HepG2 (cell line): ENCODE data around the gene CPLX1. TPM values are rescaled to one million over a fixed set of nuclear protein-coding genes. Genes with fewer than 3 reads are reported as not detected.
A peak's percentile ranks its signal among the peaks of the same experiment; 100 is the strongest.

Experiments
- ATAC-seq: fragments of 200-7000 bp; cut with Tn5 transposase; 3 replicates; pipeline ENCODE4 v1.9.1; 2020; ENCODE audit warnings: mild to moderate bottlenecking, moderate library complexity
- BruUV-seq: library from RNA; stranded (reverse); fragments of 400-500 nt; replicated peaks from 2 replicates; lab custom pipeline; 2021; lab: Mats Ljungman, UMichigan
- CTCF ChIA-PET: fragments of 300-600 bp; formaldehyde crosslinking; extraction: SDS; loops from one replicate; lab custom pipeline; 2021; ENCODE audit warnings: low total read pairs, inconsistent platforms, low intra/inter-chr PET ratio; lab: Yijun Ruan, JAX
- POLR2A ChIA-PET: fragments of 350-600 bp; sonication (Branson Sonifier 250); formaldehyde crosslinking; loops from one replicate; lab custom pipeline; 2020; ENCODE audit warnings: antibody characterized with exemption, inconsistent platforms; lab: Yijun Ruan, JAX
- DNase-seq: peaks from one replicate; pipeline ENCODE4 v3.0.0-alpha.2; 2015; ENCODE audit warnings: low spot score
- FAIRE-seq: peaks from 3 replicates; lab custom pipeline; 2011; peaks lifted over from hg19 to GRCh38; lab: Jason Lieb, UNC
- H2AFZ ChIP-seq: one replicate; pipeline ENCODE4 v1.6.1; 2011; ENCODE audit warnings: low read length, inconsistent platforms
- H3K27ac ChIP-seq: fragments of 300-600 bp; 3 replicates; pipeline ENCODE4 v1.8.0; 2011; ENCODE audit warnings: mixed run types, mild to moderate bottlenecking, mixed read lengths, low read length, inconsistent platforms; ENCODE audit not compliant: insufficient read depth; ENCODE audit errors: extremely low read length
- H3K27me3 ChIP-seq, 2 experiments: fragments of 200-600 bp in 1 of 2; 2 replicates in 1 of 2; 3 replicates in 1 of 2; pipeline versions ENCODE4 v1.6.0 to v1.8.0; 2011; ENCODE audit warnings: low read length in 2 of 2, mild to moderate bottlenecking in 2 of 2, moderate library complexity in 2 of 2, inconsistent platforms in 1 of 2; ENCODE audit not compliant: insufficient read depth in 2 of 2, control insufficient read depth in 1 of 2
- H3K36me3 ChIP-seq, 2 experiments: fragments of 200-600 bp in 1 of 2; replicated peaks in 1 of 2; 2 replicates in 1 of 2; 3 replicates in 1 of 2; pipeline versions ENCODE4 v1.5.1 to v1.8.0; 2011; ENCODE audit warnings: low read length in 2 of 2, inconsistent platforms in 1 of 2; ENCODE audit not compliant: insufficient read depth in 2 of 2, control insufficient read depth in 1 of 2
- H3K4me1 ChIP-seq: 2 replicates; pipeline ENCODE4 v1.5.1; 2012; ENCODE audit warnings: low read length, inconsistent platforms; ENCODE audit not compliant: insufficient read depth
- H3K4me2 ChIP-seq: 2 replicates; pipeline ENCODE4 v1.6.0; 2011; ENCODE audit warnings: low read depth, low read length, inconsistent platforms
- H3K4me3 ChIP-seq, 3 experiments: fragments of 200-600 bp in 1 of 3; sonication (generic), shearing (Covaris generic) in 1 of 3; replicated peaks in 1 of 3; 2 replicates each; pipeline ENCODE4 v1.5.1; 2011 to 2016; ENCODE audit warnings: low read length in 3 of 3, inconsistent platforms in 2 of 3, low read depth in 2 of 3, mild to moderate bottlenecking in 2 of 3, control low read depth in 1 of 3, mixed read lengths in 1 of 3; ENCODE audit not compliant: insufficient read depth in 1 of 3
- H3K79me2 ChIP-seq: one replicate; pipeline ENCODE4 v1.6.1; 2011; ENCODE audit warnings: low read length, inconsistent platforms; ENCODE audit not compliant: insufficient read depth
- H3K9ac ChIP-seq: 2 replicates; pipeline ENCODE4 v1.6.0; 2011; ENCODE audit warnings: mild to moderate bottlenecking, low read depth, low read length, inconsistent platforms; ENCODE audit not compliant: insufficient read depth
- H3K9me3 ChIP-seq: 2 replicates; pipeline ENCODE4 v1.5.1; 2012; ENCODE audit warnings: mild to moderate bottlenecking, low read length
- H4K20me1 ChIP-seq: 2 replicates; pipeline ENCODE4 v1.6.0; 2011; ENCODE audit warnings: inconsistent platforms, mild to moderate bottlenecking, low read length, moderate library complexity; ENCODE audit not compliant: insufficient read depth
- CBFB ChIP-seq: sonication (generic); formaldehyde crosslinking; IDR thresholded peaks from 2 replicates; pipeline ENCODE4 v1.4.0; 2020; ENCODE audit warnings: missing genetic modification reagents
- ESRRA ChIP-seq: sonication (generic); formaldehyde crosslinking; IDR thresholded peaks from 2 replicates; pipeline ENCODE4 v1.5.1; 2020; ENCODE audit warnings: mild to moderate bottlenecking, low read depth, missing genetic modification reagents
- NCOA1 ChIP-seq: sonication (generic); formaldehyde crosslinking; IDR thresholded peaks from 2 replicates; pipeline ENCODE4 v1.9.0; 2021; ENCODE audit warnings: missing genetic modification reagents
- PHF21A ChIP-seq: sonication (generic); formaldehyde crosslinking; IDR thresholded peaks from 2 replicates; pipeline ENCODE4 v1.5.0; 2020; ENCODE audit warnings: mild to moderate bottlenecking, missing genetic modification reagents
- STAG1 ChIP-seq: sonication (generic); formaldehyde crosslinking; IDR thresholded peaks from 2 replicates; pipeline ENCODE4 v1.4.0; 2020; ENCODE audit warnings: missing genetic modification reagents
- TARDBP ChIP-seq: sonication (generic); formaldehyde crosslinking; IDR thresholded peaks from 2 replicates; pipeline ENCODE4 v1.8.0; 2022; ENCODE audit warnings: mild to moderate bottlenecking, missing genetic modification reagents
- ZFYVE20 ChIP-seq: sonication (generic); formaldehyde crosslinking; IDR thresholded peaks from 2 replicates; pipeline ENCODE4 v1.8.0; 2023; ENCODE audit warnings: low read depth, mild to moderate bottlenecking, moderate library complexity, missing genetic modification reagents, borderline replicate concordance
- ZNF10 ChIP-seq: sonication (generic); formaldehyde crosslinking; IDR thresholded peaks from 2 replicates; pipeline ENCODE4 v1.4.0; 2020; ENCODE audit warnings: mild to moderate bottlenecking, low read depth, missing genetic modification reagents, borderline replicate concordance
- WGBS: methylation state at CpG from one replicate; pipeline ENCODE4 v1.1.6; 2017; ENCODE audit warnings: low lambda C conversion rate; 5-methylcytosine and 5-hydroxymethylcytosine counted together
- in situ Hi-C: cut with HindIII; loops from 2 replicates; pipeline ENCODE4 v1.10.0; 2017; ENCODE audit warnings: low pct_unique_long_range_greater_than_20kb; ENCODE audit not compliant: extremely low pct_ligation_motif_present
- intact Hi-C: fragments of 100-400 bp; cut with micrococcal nuclease; formaldehyde crosslinking; loops from one replicate; pipeline ENCODE4 v1.10.0; 2022; ENCODE audit not compliant: unreplicated experiment
- polyA plus RNA-seq, 8 experiments: library from polyadenylated mRNA; depleted of rRNA in 3 of 8; stranded (reverse) in 7 of 8; unstranded in 1 of 8; fragments of >200 nt; fragmentation: Illumina TruSeq in 4 of 8; extraction: Trizol in 4 of 8; gene quantifications; 2 replicates each; pipeline versions ENCODE4 v1.2.1 to v1.2.3, GENCODE V29; 2011 to 2016; ENCODE audit warnings: low read depth in 4 of 8, missing spikeins in 1 of 8, mixed read lengths in 1 of 8; ENCODE audit not compliant: insufficient read depth in 1 of 8
- total RNA-seq, 5 experiments: library from RNA; depleted of rRNA; stranded (reverse); fragments of >200 nt; fragmentation: Illumina TruSeq; extraction: Trizol; gene quantifications; 2 replicates each; pipeline ENCODE4 v1.2.3, GENCODE V29; 2016; ENCODE audit warnings: low read depth in 1 of 5
- TF ChIP-seq, protein P1 (sequence below): IDR thresholded peaks from 2 replicates; pipeline ENCODE4 v1.4.0; 2020; ENCODE audit warnings: mild to moderate bottlenecking, missing genetic modification reagents
- TF ChIP-seq, protein P2 (sequence below): sonication (generic); formaldehyde crosslinking; IDR thresholded peaks from 2 replicates; pipeline ENCODE4 v1.4.0; 2020; ENCODE audit warnings: mild to moderate bottlenecking, missing genetic modification reagents
- TF ChIP-seq, protein P3 (sequence below): sonication (generic); formaldehyde crosslinking; IDR thresholded peaks from 2 replicates; pipeline ENCODE4 v1.4.0; 2020; ENCODE audit warnings: missing genetic modification reagents
- TF ChIP-seq, protein P4 (sequence below), 2 experiments: sonication (generic) in 1 of 2; formaldehyde crosslinking in 1 of 2; IDR thresholded peaks; 2 replicates each; pipeline versions ENCODE4 v1.6.1 to v1.9.0; 2014 to 2022; ENCODE audit warnings: antibody characterized with exemption in 1 of 2, borderline replicate concordance in 1 of 2, inconsistent platforms in 1 of 2, low read depth in 1 of 2, missing genetic modification reagents in 1 of 2

Gene CPLX1
- total and polyA plus RNA-seq, 2 of the 13 experiments (the other 11 are each of a cell fraction or from before 2014, with no cell fraction given), result 0.18 TPM

DNA sequence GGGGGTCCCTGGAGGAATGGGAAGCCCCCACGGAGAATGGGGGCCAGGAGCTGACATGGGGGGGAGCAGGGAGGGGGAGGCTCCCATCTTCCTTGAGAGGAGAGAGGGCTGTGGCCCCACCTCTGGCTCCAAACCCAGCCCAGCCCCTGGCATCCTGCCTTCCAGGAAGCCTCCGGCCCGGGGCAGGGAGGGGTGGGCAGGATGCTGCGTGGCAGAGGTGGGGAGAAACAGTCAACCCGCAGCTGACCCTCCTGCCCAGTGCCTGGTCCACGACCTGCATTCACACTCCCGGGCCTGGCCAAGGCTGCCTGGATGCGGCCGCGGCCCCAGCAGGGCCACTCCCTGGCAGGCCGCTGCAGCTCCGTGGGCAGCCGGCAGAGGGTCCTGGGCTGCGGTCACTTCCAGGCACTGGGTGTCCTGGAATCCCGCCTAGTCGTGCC, 39.0 kb downstream of the CPLX1 start:
- Histone ChIP-seq H3K27me3 (peaks cover 10 to 44% of the 10 kb centered on the region in 2 experiments; a peak in 4 of 5 replicates), H3K9ac (no peak overlapping the region), H3K4me3 (no peak overlapping the region), H4K20me1 (no peaks in the 10 kb centered on the region), H2AFZ (no peak overlapping the region), H3K9me3 (no peaks in the 10 kb centered on the region), H3K27ac (no peak overlapping the region), H3K4me2 (no peak overlapping the region; the same call in 1 of the 2 replicates), H3K79me2 (no peaks in the 10 kb centered on the region), H3K4me1 (peaks cover 47% of the 10 kb centered on the region), H3K36me3 (no peaks in the 10 kb centered on the region)
- ATAC-seq (peak; percentile 45), FAIRE-seq (no peak), DNase-seq (no peak)
- ChIA-PET POLR2A (no interaction called here), CTCF (no interaction called here)
- WGBS, result 29% methylated on average over 7 of the region's 16 CpGs
- intact Hi-C loops, result no loop called here
- no TSS peak for BruUV-seq
- in situ Hi-C loops, result no loop called here
- TF ChIP-seq ESRRA (CRISPR knock-in tag), result no peak
- no peak for TF ChIP-seq PHF21A (CRISPR knock-in tag)
- TF ChIP-seq, protein P1, sequence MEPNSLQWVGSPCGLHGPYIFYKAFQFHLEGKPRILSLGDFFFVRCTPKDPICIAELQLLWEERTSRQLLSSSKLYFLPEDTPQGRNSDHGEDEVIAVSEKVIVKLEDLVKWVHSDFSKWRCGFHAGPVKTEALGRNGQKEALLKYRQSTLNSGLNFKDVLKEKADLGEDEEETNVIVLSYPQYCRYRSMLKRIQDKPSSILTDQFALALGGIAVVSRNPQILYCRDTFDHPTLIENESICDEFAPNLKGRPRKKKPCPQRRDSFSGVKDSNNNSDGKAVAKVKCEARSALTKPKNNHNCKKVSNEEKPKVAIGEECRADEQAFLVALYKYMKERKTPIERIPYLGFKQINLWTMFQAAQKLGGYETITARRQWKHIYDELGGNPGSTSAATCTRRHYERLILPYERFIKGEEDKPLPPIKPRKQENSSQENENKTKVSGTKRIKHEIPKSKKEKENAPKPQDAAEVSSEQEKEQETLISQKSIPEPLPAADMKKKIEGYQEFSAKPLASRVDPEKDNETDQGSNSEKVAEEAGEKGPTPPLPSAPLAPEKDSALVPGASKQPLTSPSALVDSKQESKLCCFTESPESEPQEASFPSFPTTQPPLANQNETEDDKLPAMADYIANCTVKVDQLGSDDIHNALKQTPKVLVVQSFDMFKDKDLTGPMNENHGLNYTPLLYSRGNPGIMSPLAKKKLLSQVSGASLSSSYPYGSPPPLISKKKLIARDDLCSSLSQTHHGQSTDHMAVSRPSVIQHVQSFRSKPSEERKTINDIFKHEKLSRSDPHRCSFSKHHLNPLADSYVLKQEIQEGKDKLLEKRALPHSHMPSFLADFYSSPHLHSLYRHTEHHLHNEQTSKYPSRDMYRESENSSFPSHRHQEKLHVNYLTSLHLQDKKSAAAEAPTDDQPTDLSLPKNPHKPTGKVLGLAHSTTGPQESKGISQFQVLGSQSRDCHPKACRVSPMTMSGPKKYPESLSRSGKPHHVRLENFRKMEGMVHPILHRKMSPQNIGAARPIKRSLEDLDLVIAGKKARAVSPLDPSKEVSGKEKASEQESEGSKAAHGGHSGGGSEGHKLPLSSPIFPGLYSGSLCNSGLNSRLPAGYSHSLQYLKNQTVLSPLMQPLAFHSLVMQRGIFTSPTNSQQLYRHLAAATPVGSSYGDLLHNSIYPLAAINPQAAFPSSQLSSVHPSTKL (CRISPR knock-in tag), result no peak
- TF ChIP-seq, protein P2, sequence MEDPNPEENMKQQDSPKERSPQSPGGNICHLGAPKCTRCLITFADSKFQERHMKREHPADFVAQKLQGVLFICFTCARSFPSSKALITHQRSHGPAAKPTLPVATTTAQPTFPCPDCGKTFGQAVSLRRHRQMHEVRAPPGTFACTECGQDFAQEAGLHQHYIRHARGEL (CRISPR knock-in tag), result no peak
- TF ChIP-seq ZNF10, result no peak
- no peak for TF ChIP-seq TARDBP (CRISPR knock-in tag)
- peak; percentile 77 for TF ChIP-seq CBFB (CRISPR knock-in tag)
- TF ChIP-seq STAG1 (CRISPR knock-in tag), result peak; percentile 15; the same call in 1 of the 2 replicates
- no peak for TF ChIP-seq ZFYVE20
- TF ChIP-seq, protein P3, sequence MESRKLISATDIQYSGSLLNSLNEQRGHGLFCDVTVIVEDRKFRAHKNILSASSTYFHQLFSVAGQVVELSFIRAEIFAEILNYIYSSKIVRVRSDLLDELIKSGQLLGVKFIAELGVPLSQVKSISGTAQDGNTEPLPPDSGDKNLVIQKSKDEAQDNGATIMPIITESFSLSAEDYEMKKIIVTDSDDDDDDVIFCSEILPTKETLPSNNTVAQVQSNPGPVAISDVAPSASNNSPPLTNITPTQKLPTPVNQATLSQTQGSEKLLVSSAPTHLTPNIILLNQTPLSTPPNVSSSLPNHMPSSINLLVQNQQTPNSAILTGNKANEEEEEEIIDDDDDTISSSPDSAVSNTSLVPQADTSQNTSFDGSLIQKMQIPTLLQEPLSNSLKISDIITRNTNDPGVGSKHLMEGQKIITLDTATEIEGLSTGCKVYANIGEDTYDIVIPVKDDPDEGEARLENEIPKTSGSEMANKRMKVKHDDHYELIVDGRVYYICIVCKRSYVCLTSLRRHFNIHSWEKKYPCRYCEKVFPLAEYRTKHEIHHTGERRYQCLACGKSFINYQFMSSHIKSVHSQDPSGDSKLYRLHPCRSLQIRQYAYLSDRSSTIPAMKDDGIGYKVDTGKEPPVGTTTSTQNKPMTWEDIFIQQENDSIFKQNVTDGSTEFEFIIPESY (CRISPR knock-in tag), result peak; percentile 22; the same call in 1 of the 2 replicates
- TF ChIP-seq, protein P4, sequence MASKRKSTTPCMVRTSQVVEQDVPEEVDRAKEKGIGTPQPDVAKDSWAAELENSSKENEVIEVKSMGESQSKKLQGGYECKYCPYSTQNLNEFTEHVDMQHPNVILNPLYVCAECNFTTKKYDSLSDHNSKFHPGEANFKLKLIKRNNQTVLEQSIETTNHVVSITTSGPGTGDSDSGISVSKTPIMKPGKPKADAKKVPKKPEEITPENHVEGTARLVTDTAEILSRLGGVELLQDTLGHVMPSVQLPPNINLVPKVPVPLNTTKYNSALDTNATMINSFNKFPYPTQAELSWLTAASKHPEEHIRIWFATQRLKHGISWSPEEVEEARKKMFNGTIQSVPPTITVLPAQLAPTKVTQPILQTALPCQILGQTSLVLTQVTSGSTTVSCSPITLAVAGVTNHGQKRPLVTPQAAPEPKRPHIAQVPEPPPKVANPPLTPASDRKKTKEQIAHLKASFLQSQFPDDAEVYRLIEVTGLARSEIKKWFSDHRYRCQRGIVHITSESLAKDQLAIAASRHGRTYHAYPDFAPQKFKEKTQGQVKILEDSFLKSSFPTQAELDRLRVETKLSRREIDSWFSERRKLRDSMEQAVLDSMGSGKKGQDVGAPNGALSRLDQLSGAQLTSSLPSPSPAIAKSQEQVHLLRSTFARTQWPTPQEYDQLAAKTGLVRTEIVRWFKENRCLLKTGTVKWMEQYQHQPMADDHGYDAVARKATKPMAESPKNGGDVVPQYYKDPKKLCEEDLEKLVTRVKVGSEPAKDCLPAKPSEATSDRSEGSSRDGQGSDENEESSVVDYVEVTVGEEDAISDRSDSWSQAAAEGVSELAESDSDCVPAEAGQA (IDR thresholded peaks at IDR 0.05; ENCODE audit: low read depth), result no peak
- TF ChIP-seq, protein P4 (CRISPR knock-in tag; IDR thresholded peaks at IDR 0.05; ENCODE audit: borderline replicate concordance), result no peak
- TF ChIP-seq NCOA1 (CRISPR knock-in tag), result no peak
